GM12865 (cell line): ENCODE measurements around the gene ALKBH7.
A peak's percentile ranks its signal among the peaks of the same experiment; 100 is the strongest.
"Not testable (repeated sequence)": the region's sequence is repeated elsewhere in the genome, so short reads cannot be mapped to it uniquely, and the experiment has no call there.

ENCODE experiments used
- DNase-seq: peaks from one replicate; pipeline ENCODE4 v3.0.0; 2010; ENCODE audit warnings: low read depth
- H3K4me3 ChIP-seq: 2 replicates; pipeline ENCODE4 v1.5.1; 2011; ENCODE audit warnings: mild to moderate bottlenecking, low read depth, low read length, control low read depth
- CTCF ChIP-seq: IDR thresholded peaks from 2 replicates; pipeline ENCODE4 v1.5.1; 2011; ENCODE audit warnings: low read length, control low read depth, low read depth, inconsistent platforms; ENCODE audit not compliant: insufficient read depth; ENCODE audit errors: missing control alignments

ALKBH7 gene

GRCh38 chr19:6392221-6393073 is 19.9 kb downstream of the ALKBH7 start:
- DNase-seq, result no peak
- no peak for TF ChIP-seq CTCF
- peak overlapping the region; percentile 77 for H3K4me3 ChIP-seq

GRCh38 chr19:6393074-6393982 is 20.7 kb downstream of the ALKBH7 start, which contains the start of gene GTF2F1:
GTF2F1 (minus strand) TSS chr19:6393164; CDS start chr19:6392995, 169 bp downstream.
- peak; percentile 13 for TF ChIP-seq CTCF
- peak within 1 kb of the TSS; percentile 77 for H3K4me3 ChIP-seq
- DNase-seq, result peak; percentile 97

GRCh38 chr19:6393983-6394412 is 21.4 kb downstream of the ALKBH7 start:
- DNase-seq, result no peak
- H3K4me3 ChIP-seq, result peak overlapping the region; percentile 77
- no peak for TF ChIP-seq CTCF

GRCh38 chr19:6394831-6395230 is 22.2 kb downstream of the ALKBH7 start:
- no peak for TF ChIP-seq CTCF
- DNase-seq, result no peak
- H3K4me3 ChIP-seq, result no peak overlapping the region

- no peak for DNase-seq
- TF ChIP-seq CTCF, result no peak
- no peak overlapping the region for H3K4me3 ChIP-seq
These were observed 23.7 kb downstream of the ALKBH7 start for GRCh38 chr19:6396305-6396704.

- not testable (repeated sequence) for H3K4me3 ChIP-seq, DNase-seq
These were observed 27.7 kb downstream of the ALKBH7 start for GRCh38 chr19:6400062-6400944.
